SK-N-SH treated with all-trans-retinoic acid at 6 μM for 48 hours (cell line): Measurements from ENCODE around the gene PSMB8.

Source experiments
- ATAC-seq: fragments of 200-7000 bp; cut with Tn5 transposase; 3 replicates; pipeline ENCODE4 v1.9.1; 2020; ENCODE audit warnings: mild to moderate bottlenecking, moderate library complexity
- ARNTL ChIP-seq: fragments of 450-650 bp; formaldehyde crosslinking; IDR thresholded peaks from 2 replicates; pipeline ENCODE4 v1.5.0; 2020; ENCODE audit warnings: low read depth, mild to moderate bottlenecking, moderate library complexity, borderline replicate concordance
- BACH2 ChIP-seq: fragments of 250-450 bp; sonication (Bioruptor Pico); IDR thresholded peaks from 2 replicates; pipeline ENCODE4 v1.9.0; 2021; ENCODE audit warnings: mild to moderate bottlenecking, borderline replicate concordance
- CSDC2 ChIP-seq: fragments of 250-450 bp; sonication (Bioruptor Pico); IDR thresholded peaks from 2 replicates; pipeline ENCODE4 v1.5.0; 2020; ENCODE audit warnings: mild to moderate bottlenecking, moderate library complexity
- ESRRG ChIP-seq: fragments of 250-450 bp; sonication (Bioruptor Pico); IDR thresholded peaks from 2 replicates; pipeline ENCODE4 v1.6.1; 2021; ENCODE audit warnings: mild to moderate bottlenecking
- ISL1 ChIP-seq: fragments of 250-450 bp; sonication (Bioruptor Pico); IDR thresholded peaks from 2 replicates; pipeline ENCODE4 v2.1.2; 2022; ENCODE audit warnings: mild to moderate bottlenecking, moderate library complexity
- OSR1 ChIP-seq: fragments of 250-450 bp; sonication (Bioruptor Pico); IDR thresholded peaks from 2 replicates; pipeline ENCODE4 v1.8.0; 2022; ENCODE audit warnings: moderate library complexity, mild to moderate bottlenecking, inconsistent platforms
- PPARA ChIP-seq: fragments of 250-450 bp; sonication (Bioruptor Pico); IDR thresholded peaks from 2 replicates; pipeline ENCODE4 v1.5.0; 2020; ENCODE audit warnings: mild to moderate bottlenecking, borderline replicate concordance
- RARB ChIP-seq: fragments of 250-450 bp; sonication (Bioruptor Pico); IDR thresholded peaks from 2 replicates; pipeline ENCODE4 v1.8.0; 2021; ENCODE audit warnings: mild to moderate bottlenecking, moderate library complexity
- SNAI2 ChIP-seq: fragments of 250-450 bp; sonication (Bioruptor Pico); IDR thresholded peaks from 2 replicates; pipeline ENCODE4 v1.5.0; 2020; ENCODE audit warnings: mild to moderate bottlenecking, moderate library complexity
- TCF4 ChIP-seq: fragments of 250-450 bp; sonication (Bioruptor Pico); IDR thresholded peaks from 2 replicates; pipeline ENCODE4 v1.8.0; 2021; ENCODE audit warnings: mild to moderate bottlenecking, moderate library complexity, borderline replicate concordance
- TOX ChIP-seq: fragments of 250-450 bp; sonication (Bioruptor Pico); IDR thresholded peaks from 2 replicates; pipeline ENCODE4 v1.8.0; 2021; ENCODE audit warnings: mild to moderate bottlenecking, moderate library complexity, borderline replicate concordance
- ZC3H10 ChIP-seq: fragments of 250-450 bp; sonication (Bioruptor Pico); IDR thresholded peaks from 2 replicates; pipeline ENCODE4 v1.5.1; 2021; ENCODE audit warnings: mild to moderate bottlenecking, moderate library complexity
- ZFP3 ChIP-seq: fragments of 250-450 bp; sonication (Bioruptor Pico); IDR thresholded peaks from 2 replicates; pipeline ENCODE4 v1.5.0; 2020; ENCODE audit warnings: mild to moderate bottlenecking, moderate library complexity
- ZFP30 ChIP-seq: fragments of 450-650 bp; formaldehyde crosslinking; IDR thresholded peaks from 2 replicates; pipeline ENCODE4 v1.5.0; 2022; ENCODE audit warnings: mild to moderate bottlenecking, moderate library complexity
- ZNF565 ChIP-seq: fragments of 450-650 bp; formaldehyde crosslinking; conservative IDR thresholded peaks from 2 replicates; pipeline ENCODE4 v1.5.0; 2020; ENCODE audit warnings: low read depth, mild to moderate bottlenecking, moderate library complexity
- ZNF8 ChIP-seq: fragments of 450-650 bp; formaldehyde crosslinking; IDR thresholded peaks from 2 replicates; pipeline ENCODE4 v1.5.0; 2020; ENCODE audit warnings: mild to moderate bottlenecking, moderate library complexity
- TF ChIP-seq, protein P1 (sequence below): fragments of 250-450 bp; sonication (Bioruptor Pico); IDR thresholded peaks from 2 replicates; pipeline ENCODE4 v1.5.0; 2020; ENCODE audit warnings: mild to moderate bottlenecking, moderate library complexity
- TF ChIP-seq, protein P2 (sequence below): fragments of 250-450 bp; sonication (Bioruptor Pico); IDR thresholded peaks from 2 replicates; pipeline ENCODE4 v1.5.1; 2021; ENCODE audit warnings: mild to moderate bottlenecking, moderate library complexity
- TF ChIP-seq, protein P3 (sequence below): fragments of 250-450 bp; sonication (Bioruptor Pico); IDR thresholded peaks from 2 replicates; pipeline ENCODE4 v1.8.0; 2020; ENCODE audit warnings: mild to moderate bottlenecking, moderate library complexity, borderline replicate concordance

Gene PSMB8

DNA sequence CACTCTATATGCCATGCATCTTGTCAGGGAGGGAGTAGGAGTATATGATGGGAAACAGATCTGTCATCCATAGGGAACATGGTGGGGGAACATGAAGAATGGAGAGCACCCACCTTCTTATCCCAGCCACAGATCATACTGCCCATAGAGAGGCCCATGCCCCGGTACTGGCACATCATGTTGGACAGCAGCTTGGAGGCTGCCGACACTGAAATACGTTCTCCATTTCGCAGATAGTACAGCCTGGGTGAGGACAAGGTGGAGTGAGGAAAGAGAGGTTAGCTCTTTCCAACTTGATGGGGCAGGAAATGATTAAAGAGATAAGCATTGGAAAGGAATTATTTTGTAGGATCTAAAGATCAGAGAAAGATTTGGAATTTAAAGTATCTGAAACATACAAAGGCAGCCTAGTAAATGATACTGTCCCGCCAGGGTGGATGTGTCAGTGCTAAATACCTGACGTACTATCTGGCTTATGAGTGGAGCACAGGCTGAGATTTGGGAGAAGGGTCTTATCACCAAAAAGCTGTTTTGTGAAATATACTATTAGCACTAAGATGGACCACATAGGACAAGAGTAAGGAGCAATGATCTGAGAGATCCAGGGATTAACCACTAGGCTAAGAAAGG is 1.7 kb downstream of the PSMB8 start (continued):
- TF ChIP-seq, protein P1, sequence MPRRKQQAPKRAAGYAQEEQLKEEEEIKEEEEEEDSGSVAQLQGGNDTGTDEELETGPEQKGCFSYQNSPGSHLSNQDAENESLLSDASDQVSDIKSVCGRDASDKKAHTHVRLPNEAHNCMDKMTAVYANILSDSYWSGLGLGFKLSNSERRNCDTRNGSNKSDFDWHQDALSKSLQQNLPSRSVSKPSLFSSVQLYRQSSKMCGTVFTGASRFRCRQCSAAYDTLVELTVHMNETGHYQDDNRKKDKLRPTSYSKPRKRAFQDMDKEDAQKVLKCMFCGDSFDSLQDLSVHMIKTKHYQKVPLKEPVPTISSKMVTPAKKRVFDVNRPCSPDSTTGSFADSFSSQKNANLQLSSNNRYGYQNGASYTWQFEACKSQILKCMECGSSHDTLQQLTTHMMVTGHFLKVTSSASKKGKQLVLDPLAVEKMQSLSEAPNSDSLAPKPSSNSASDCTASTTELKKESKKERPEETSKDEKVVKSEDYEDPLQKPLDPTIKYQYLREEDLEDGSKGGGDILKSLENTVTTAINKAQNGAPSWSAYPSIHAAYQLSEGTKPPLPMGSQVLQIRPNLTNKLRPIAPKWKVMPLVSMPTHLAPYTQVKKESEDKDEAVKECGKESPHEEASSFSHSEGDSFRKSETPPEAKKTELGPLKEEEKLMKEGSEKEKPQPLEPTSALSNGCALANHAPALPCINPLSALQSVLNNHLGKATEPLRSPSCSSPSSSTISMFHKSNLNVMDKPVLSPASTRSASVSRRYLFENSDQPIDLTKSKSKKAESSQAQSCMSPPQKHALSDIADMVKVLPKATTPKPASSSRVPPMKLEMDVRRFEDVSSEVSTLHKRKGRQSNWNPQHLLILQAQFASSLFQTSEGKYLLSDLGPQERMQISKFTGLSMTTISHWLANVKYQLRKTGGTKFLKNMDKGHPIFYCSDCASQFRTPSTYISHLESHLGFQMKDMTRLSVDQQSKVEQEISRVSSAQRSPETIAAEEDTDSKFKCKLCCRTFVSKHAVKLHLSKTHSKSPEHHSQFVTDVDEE: no peak
- no peak for TF ChIP-seq RARB (CRISPR knock-in tag)

DNA sequence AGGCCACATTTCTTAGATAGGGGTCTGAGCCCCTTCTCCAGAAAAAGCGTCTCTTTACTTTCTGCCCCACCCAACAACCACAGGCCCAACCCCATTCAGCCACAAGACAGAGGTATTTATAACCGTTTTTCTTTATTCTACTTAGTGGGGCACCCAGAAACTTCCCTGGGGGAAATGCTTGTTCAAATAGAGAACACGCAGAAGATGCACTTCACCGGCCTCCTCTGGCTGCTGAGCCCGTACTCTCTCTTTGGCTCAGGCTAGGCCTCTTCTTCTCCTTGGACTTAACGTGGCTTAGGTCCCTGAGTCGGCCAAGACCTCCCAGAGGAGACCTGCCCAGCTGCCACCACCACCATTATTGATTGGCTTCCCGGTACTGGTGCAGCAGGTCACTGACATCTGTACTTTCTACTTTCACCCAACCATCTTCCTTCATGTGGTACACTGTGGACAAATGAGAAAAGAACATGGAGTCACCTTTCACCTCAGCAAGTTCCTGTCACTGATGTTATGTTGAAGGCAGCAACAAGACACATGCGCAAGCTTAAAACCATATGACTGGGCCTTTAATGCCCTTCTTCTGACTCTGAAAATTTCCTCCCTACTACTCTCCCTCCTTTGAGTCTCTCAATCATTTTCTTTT is 3.1 kb downstream of the PSMB8 start:
- TF ChIP-seq RARB (CRISPR knock-in tag): no peak
- TF ChIP-seq OSR1 (CRISPR knock-in tag): no peak
- no peak for TF ChIP-seq TCF4 (CRISPR knock-in tag)
- no peak for TF ChIP-seq SNAI2 (CRISPR knock-in tag)
- no peak for TF ChIP-seq ZC3H10 (CRISPR knock-in tag)
- no peak for TF ChIP-seq ESRRG
- TF ChIP-seq, protein P2, sequence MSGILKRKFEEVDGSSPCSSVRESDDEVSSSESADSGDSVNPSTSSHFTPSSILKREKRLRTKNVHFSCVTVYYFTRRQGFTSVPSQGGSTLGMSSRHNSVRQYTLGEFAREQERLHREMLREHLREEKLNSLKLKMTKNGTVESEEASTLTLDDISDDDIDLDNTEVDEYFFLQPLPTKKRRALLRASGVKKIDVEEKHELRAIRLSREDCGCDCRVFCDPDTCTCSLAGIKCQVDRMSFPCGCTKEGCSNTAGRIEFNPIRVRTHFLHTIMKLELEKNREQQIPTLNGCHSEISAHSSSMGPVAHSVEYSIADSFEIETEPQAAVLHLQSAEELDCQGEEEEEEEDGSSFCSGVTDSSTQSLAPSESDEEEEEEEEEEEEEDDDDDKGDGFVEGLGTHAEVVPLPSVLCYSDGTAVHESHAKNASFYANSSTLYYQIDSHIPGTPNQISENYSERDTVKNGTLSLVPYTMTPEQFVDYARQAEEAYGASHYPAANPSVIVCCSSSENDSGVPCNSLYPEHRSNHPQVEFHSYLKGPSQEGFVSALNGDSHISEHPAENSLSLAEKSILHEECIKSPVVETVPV (CRISPR knock-in tag): no peak
- ATAC-seq: no peak

DNA sequence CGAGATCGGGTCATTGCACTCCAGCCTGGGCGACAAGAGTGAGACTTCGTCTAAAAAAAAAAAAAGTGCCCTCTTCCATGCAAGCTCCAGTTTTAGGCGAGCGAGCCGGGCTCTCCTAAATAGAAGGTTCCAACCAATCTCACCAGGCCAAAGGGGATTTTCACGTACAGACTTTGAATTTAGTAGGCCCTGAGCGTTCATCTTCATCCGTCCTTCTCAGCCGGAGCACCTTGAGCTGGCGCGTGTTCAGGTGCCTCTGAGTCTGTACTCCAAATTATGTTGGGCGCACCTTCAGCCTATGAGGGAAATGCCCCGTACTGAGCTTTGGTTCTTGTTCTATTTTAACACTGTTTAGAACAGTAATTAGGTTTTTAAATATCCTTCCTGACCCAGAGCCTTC is 4.5 kb downstream of the PSMB8 start:
- no peak for TF ChIP-seq ZNF8 (CRISPR knock-in tag)
- TF ChIP-seq ZNF565 (CRISPR knock-in tag): no peak
- no peak for TF ChIP-seq ZFP30 (CRISPR knock-in tag)
- no peak for TF ChIP-seq TCF4 (CRISPR knock-in tag)
- no peak for TF ChIP-seq CSDC2 (CRISPR knock-in tag)
- TF ChIP-seq, protein P3, sequence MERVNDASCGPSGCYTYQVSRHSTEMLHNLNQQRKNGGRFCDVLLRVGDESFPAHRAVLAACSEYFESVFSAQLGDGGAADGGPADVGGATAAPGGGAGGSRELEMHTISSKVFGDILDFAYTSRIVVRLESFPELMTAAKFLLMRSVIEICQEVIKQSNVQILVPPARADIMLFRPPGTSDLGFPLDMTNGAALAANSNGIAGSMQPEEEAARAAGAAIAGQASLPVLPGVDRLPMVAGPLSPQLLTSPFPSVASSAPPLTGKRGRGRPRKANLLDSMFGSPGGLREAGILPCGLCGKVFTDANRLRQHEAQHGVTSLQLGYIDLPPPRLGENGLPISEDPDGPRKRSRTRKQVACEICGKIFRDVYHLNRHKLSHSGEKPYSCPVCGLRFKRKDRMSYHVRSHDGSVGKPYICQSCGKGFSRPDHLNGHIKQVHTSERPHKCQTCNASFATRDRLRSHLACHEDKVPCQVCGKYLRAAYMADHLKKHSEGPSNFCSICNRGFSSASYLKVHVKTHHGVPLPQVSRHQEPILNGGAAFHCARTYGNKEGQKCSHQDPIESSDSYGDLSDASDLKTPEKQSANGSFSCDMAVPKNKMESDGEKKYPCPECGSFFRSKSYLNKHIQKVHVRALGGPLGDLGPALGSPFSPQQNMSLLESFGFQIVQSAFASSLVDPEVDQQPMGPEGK (CRISPR knock-in tag): no peak
- TF ChIP-seq PPARA (CRISPR knock-in tag): no peak
- no peak for TF ChIP-seq RARB (CRISPR knock-in tag)
- no peak for TF ChIP-seq ISL1
- TF ChIP-seq ARNTL (CRISPR knock-in tag): no peak
- TF ChIP-seq ZC3H10 (CRISPR knock-in tag): no peak
- no peak for TF ChIP-seq TOX
- TF ChIP-seq BACH2 (CRISPR knock-in tag): no peak
- no peak for TF ChIP-seq ZFP3 (CRISPR knock-in tag)
- TF ChIP-seq, protein P2 (CRISPR knock-in tag): no peak
- no peak for TF ChIP-seq OSR1 (CRISPR knock-in tag)
- TF ChIP-seq ESRRG: no peak
- TF ChIP-seq SNAI2 (CRISPR knock-in tag): no peak
- ATAC-seq: no peak
